HG03565 (cell line): ENCODE measurements around the gene VPS37D.
A peak's percentile ranks its signal among the peaks of the same experiment; 100 is the strongest.

Experiments
- ATAC-seq: cut with Tn5 transposase; IDR thresholded peaks from one replicate; pipeline ENCODE4 v1.9.1; 2021; ENCODE audit warnings: mild to moderate bottlenecking, moderate library complexity; ENCODE audit not compliant: unreplicated experiment

The VPS37D gene

GRCh38 chr7:73679709-73680108 is 12.1 kb downstream of the VPS37D start:
- ATAC-seq = no peak

- no peak for ATAC-seq
Measured at GRCh38 chr7:73680501-73680900, 12.9 kb downstream of the VPS37D start.

- ATAC-seq = no peak
Measured at GRCh38 chr7:73681031-73681430, 13.4 kb downstream of the VPS37D start.

GRCh38 chr7:73682745-73683055 is 15.1 kb downstream of the VPS37D start:
- no peak for ATAC-seq

- ATAC-seq = peak; percentile 74
Measured at GRCh38 chr7:73683056-73683787, 15.6 kb downstream of the VPS37D start, which contains the start of the genes BUD23 and DNAJC30. TSS of gene BUD23 (plus strand) at chr7:73683597. CDS start at chr7:73683626, 29 bp downstream. TSS of gene DNAJC30 (minus strand) at chr7:73683453. CDS start at chr7:73683423, 30 bp downstream.

- ATAC-seq = no peak
Measured at GRCh38 chr7:73683788-73684693, 16.4 kb downstream of the VPS37D start.

GRCh38 chr7:73685311-73685710 is 17.7 kb downstream of the VPS37D start:
- no peak for ATAC-seq

GRCh38 chr7:73688288-73688687 is 20.7 kb downstream of the VPS37D start:
- no peak for ATAC-seq

- no peak for ATAC-seq
Measured at GRCh38 chr7:73690646-73691045, 23.0 kb downstream of the VPS37D start.

- ATAC-seq = no peak
Measured at GRCh38 chr7:73696372-73696771, 28.7 kb downstream of the VPS37D start.

GRCh38 chr7:73698410-73698809 is 30.8 kb downstream of the VPS37D start:
- no peak for ATAC-seq

- no peak for ATAC-seq
Measured at GRCh38 chr7:73699370-73700068, 31.9 kb downstream of the VPS37D start.

- ATAC-seq = no peak
Measured at GRCh38 chr7:73700069-73700423, 32.4 kb downstream of the VPS37D start.

GRCh38 chr7:73700581-73701134 is 33.0 kb downstream of the VPS37D start:
- no peak for ATAC-seq

GRCh38 chr7:73701357-73701995 is 33.8 kb downstream of the VPS37D start:
- no peak for ATAC-seq

- no peak for ATAC-seq
Measured at GRCh38 chr7:73702226-73702625, 34.6 kb downstream of the VPS37D start.

GRCh38 chr7:73702665-73703064 is 35.0 kb downstream of the VPS37D start:
- no peak for ATAC-seq

GRCh38 chr7:73703225-73703624 is 35.6 kb downstream of the VPS37D start:
- ATAC-seq = no peak

GRCh38 chr7:73703757-73704639 is 36.4 kb downstream of the VPS37D start:
- no peak for ATAC-seq
